Measurements from ENCODE around the gene TP63.
"Not testable (repeated sequence)": the region's sequence is repeated elsewhere in the genome, so short reads cannot be mapped to it uniquely, and the experiment has no call there.

TP63 gene

GRCh38 chr3:189750972-189751371, 119.8 kb downstream of the TP63 start:
- H3K9me3 Mint-ChIP-seq, H3K4me1 Mint-ChIP-seq, H3K27me3 Mint-ChIP-seq, H3K27ac Mint-ChIP-seq, H3K4me3 Mint-ChIP-seq, ATAC-seq, DNase-seq: not testable (repeated sequence)

- Mint-ChIP-seq H3K27me3 (no peaks in the 10 kb centered on the region), H3K4me3 (no peak overlapping the region), H3K27ac (no peak overlapping the region), H3K4me1 (no peaks in the 10 kb centered on the region), H3K9me3 (peaks cover 0 to 3% of the 10 kb centered on the region in 2 donors)
- ATAC-seq (no peak), DNase-seq (no peak)
These were observed 123.2 kb downstream of the TP63 start for GRCh38 chr3:189754356-189754755.

DNA sequence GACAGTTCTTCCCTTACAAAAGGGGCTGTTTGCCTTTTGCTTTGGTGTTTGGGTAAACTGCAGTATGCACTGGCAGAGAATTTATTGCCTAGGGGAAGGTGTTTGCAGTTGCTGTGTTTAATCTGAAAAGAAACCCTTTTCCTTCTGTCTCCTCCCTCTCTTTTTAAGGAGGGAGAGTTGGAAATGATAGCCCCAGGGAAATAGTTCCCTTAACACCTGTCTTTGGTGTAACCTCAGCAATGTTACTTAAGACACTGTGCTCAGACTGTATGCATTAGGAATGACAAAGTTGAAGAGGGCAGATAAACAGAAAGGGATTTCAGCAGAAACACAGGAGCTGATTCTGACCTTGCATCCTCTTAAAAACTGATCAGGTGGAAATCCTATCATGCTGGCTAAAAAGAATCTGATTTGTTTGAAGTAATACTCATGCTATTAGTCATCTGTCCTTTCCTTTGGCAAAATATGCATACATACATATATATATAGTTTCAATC, 125.4 kb downstream of the TP63 start:
- Mint-ChIP-seq H3K9me3 (peaks cover 0 to 4% of the 10 kb centered on the region in 2 donors), H3K4me3 (no peak overlapping the region), H3K27ac (no peak overlapping the region), H3K4me1 (no peaks in the 10 kb centered on the region), H3K27me3 (no peaks in the 10 kb centered on the region)
- DNase-seq (no peak), ATAC-seq (no peak)

- Mint-ChIP-seq H3K4me3 (no peak overlapping the region), H3K9me3 (peaks cover 0 to 4% of the 10 kb centered on the region in 2 donors), H3K4me1 (no peaks in the 10 kb centered on the region), H3K27ac (no peak overlapping the region), H3K27me3 (no peaks in the 10 kb centered on the region)
- DNase-seq (no peak), ATAC-seq (no peak)
These were observed 127.0 kb downstream of the TP63 start for GRCh38 chr3:189758186-189758585.

DNA sequence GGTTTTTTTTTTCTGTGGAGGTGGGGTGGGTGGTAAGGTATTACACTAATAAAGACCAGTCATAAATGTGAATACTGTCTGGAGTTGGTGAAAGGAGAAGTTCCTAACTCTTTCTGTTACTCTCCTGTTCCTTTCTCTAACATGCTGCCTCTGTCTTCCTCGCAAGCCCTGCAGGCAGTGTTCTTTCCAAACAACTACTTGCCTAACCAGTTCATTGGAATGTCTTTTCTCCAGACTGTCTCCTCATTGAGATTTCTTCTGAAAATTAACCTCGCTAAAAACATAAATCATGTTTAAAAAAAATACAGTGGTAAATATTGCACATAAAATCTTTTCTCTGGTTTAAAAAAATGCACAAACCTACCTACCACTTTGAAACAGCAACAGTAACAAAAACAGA, 135.2 kb downstream of the TP63 start:
- ATAC-seq (no peak), DNase-seq (no peak)
- no peaks in the 10 kb centered on the region for H3K27me3 Mint-ChIP-seq
- H3K4me3 Mint-ChIP-seq, result no peak overlapping the region
- no peak overlapping the region for H3K27ac Mint-ChIP-seq
- no peaks in the 10 kb centered on the region for H3K9me3 Mint-ChIP-seq
- H3K4me1 Mint-ChIP-seq, result no peaks in the 10 kb centered on the region

- no peaks in the 10 kb centered on the region for H3K4me1 Mint-ChIP-seq
- no peak overlapping the region for H3K27ac Mint-ChIP-seq
- no peak for DNase-seq
- H3K9me3 Mint-ChIP-seq, result no peaks in the 10 kb centered on the region
- no peak overlapping the region for H3K4me3 Mint-ChIP-seq
- no peak for ATAC-seq
- H3K27me3 Mint-ChIP-seq, result no peaks in the 10 kb centered on the region
These were observed 140.8 kb downstream of the TP63 start for GRCh38 chr3:189771842-189772450.

- H3K4me1 Mint-ChIP-seq, result no peaks in the 10 kb centered on the region
- H3K4me3 Mint-ChIP-seq, result no peak overlapping the region
- H3K27me3 Mint-ChIP-seq, result no peaks in the 10 kb centered on the region
- ATAC-seq (no peak), DNase-seq (no peak)
- peaks cover 0 to 4% of the 10 kb centered on the region in 2 donors for H3K9me3 Mint-ChIP-seq
- H3K27ac Mint-ChIP-seq, result no peak overlapping the region
These were observed 141.4 kb downstream of the TP63 start for GRCh38 chr3:189772584-189772983.

GRCh38 chr3:189773056-189773455, 141.9 kb downstream of the TP63 start:
- H3K4me1 Mint-ChIP-seq, result peaks cover 2% of the 10 kb centered on the region
- H3K27ac Mint-ChIP-seq, result no peak overlapping the region
- H3K27me3 Mint-ChIP-seq, result no peaks in the 10 kb centered on the region
- DNase-seq (no peak), ATAC-seq (no peak)
- no peak overlapping the region for H3K4me3 Mint-ChIP-seq
- peaks cover 0 to 4% of the 10 kb centered on the region in 2 donors for H3K9me3 Mint-ChIP-seq

DNA sequence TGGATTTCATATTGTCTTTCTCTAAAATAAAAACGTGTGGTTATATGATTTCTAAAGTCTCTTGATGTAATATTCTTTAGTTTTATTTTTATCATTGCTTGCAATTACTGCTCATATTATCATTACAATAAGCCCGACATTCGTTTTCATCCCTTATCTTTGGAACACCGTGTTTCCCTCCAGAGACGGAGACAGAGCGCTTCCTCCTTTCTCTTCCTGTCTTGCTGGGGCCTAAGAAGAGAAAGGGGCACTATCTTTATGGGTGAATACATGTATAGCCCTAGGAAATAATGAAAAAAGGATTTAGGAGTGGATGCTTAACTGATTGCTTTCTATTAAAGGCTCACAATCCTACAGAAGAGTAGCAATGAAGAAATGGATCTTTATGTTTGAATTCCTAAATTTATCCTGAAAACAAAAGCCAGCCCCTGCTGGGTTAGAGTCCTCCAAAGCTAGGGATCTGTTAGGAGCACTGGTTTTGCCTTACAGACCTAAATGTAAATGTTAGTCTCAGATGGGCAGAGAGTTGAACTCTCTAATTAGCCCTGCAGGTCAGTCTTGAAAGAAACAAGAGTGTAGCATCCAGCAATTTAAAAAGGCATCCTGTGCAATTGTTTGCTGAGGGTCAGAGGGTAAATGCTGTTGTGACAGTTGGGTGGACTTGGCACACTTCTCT, 145.1 kb downstream of the TP63 start:
- Mint-ChIP-seq H3K9me3 (peaks cover 0 to 4% of the 10 kb centered on the region in 2 donors), H3K4me3 (no peak overlapping the region), H3K27ac (no peak overlapping the region), H3K27me3 (no peaks in the 10 kb centered on the region), H3K4me1 (peaks cover 12% of the 10 kb centered on the region)
- DNase-seq, result no peak
- ATAC-seq, result no peak

DNA sequence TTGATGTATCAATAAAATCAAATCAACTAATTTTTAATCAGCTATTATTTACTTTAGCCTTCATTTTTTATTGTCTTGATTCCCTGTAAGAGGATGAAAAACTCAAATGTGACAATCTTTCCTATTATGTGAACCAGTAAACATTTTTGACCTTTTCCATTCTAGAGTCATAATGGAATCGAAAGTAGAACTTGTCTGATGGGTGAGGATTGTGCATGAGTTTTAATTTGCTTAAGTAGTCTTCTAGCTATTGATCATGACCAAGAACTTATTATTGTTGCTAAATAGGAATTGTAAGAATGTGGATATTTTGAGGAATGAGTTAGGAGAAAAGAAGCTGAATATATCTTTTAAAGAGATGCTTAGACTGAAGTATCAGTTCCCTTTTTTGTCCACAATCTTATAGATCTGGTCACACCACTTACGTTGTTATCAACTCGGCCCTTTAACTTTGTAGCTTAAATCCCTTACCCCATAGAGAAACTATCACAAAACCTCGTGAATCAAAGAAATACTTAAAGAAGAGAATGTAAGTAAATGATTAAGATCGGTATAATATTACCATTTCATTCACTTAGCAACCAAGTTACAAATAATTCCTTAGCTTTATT, 147.3 kb downstream of the TP63 start:
- DNase-seq, result no peak
- H3K27me3 Mint-ChIP-seq, result no peaks in the 10 kb centered on the region

DNA sequence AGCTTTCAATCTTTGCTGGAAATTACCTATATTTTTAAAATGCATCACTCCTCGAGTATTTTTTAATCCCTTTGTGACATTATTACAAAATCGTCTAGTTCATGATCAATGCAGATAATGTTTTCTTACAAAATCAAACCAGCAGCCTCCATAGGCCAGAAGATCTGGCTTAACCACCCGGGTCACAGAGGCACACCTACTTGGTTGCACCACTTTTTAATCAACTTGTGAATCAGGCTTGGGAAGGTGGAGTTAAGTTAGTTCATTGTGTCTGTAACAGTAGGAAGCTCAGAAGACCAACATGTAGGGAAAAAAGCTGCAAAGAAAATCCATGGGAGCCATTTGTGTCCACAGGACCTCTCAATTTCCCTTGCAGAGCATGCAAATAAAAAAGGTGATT, 148.0 kb downstream of the TP63 start:
- ATAC-seq (no peak), DNase-seq (no peak)
- H3K27ac Mint-ChIP-seq, result no peak overlapping the region
- peaks cover 12% of the 10 kb centered on the region for H3K4me1 Mint-ChIP-seq
- H3K9me3 Mint-ChIP-seq, result peaks cover 0 to 4% of the 10 kb centered on the region in 2 donors
- no peak overlapping the region for H3K4me3 Mint-ChIP-seq
- no peaks in the 10 kb centered on the region for H3K27me3 Mint-ChIP-seq

More for the DNA sequence above, 147.3 kb downstream of the TP63 start:
- H3K4me3 Mint-ChIP-seq, result no peak overlapping the region
- peaks cover 12% of the 10 kb centered on the region for H3K4me1 Mint-ChIP-seq
- peaks cover 0 to 4% of the 10 kb centered on the region in 2 donors for H3K9me3 Mint-ChIP-seq
- no peak for ATAC-seq
- peak overlapping the region in 1 of 2 donors; percentile 77 for H3K27ac Mint-ChIP-seq

GRCh38 chr3:189780546-189781270, 149.5 kb downstream of the TP63 start:
- DNase-seq (no peak), ATAC-seq (no peak)
- Mint-ChIP-seq H3K9me3 (peaks cover 0 to 4% of the 10 kb centered on the region in 2 donors), H3K4me1 (peaks cover 12% of the 10 kb centered on the region), H3K27ac (no peak overlapping the region), H3K4me3 (no peak overlapping the region), H3K27me3 (no peaks in the 10 kb centered on the region)

GRCh38 chr3:189781415-189781814, 150.2 kb downstream of the TP63 start:
- peaks cover 12% of the 10 kb centered on the region for H3K4me1 Mint-ChIP-seq
- peaks cover 0 to 4% of the 10 kb centered on the region in 2 donors for H3K9me3 Mint-ChIP-seq
- no peak overlapping the region for H3K27ac Mint-ChIP-seq
- ATAC-seq, result no peak
- no peak for DNase-seq
- H3K4me3 Mint-ChIP-seq, result no peak overlapping the region
- no peaks in the 10 kb centered on the region for H3K27me3 Mint-ChIP-seq

- H3K4me1 Mint-ChIP-seq, result peaks cover 6% of the 10 kb centered on the region
- no peak for ATAC-seq
These were observed 155.4 kb downstream of the TP63 start for GRCh38 chr3:189786479-189787064.

GRCh38 chr3:189787191-189787590, 156.0 kb downstream of the TP63 start:
- no peak overlapping the region for H3K4me3 Mint-ChIP-seq
- no peaks in the 10 kb centered on the region for H3K9me3 Mint-ChIP-seq

More at GRCh38 chr3:189786479-189787064, 155.4 kb downstream of the TP63 start:
- Mint-ChIP-seq H3K27me3 (peaks cover 6% of the 10 kb centered on the region), H3K4me3 (no peak overlapping the region), H3K9me3 (no peaks in the 10 kb centered on the region), H3K27ac (no peak overlapping the region)
- DNase-seq, result no peak

More at GRCh38 chr3:189787191-189787590, 156.0 kb downstream of the TP63 start:
- peaks cover 6% of the 10 kb centered on the region for H3K27me3 Mint-ChIP-seq
- DNase-seq (no peak), ATAC-seq (no peak)
- H3K27ac Mint-ChIP-seq, result no peak overlapping the region
- peaks cover 6% of the 10 kb centered on the region for H3K4me1 Mint-ChIP-seq

Measured in stimulated activated naive CD8-positive, alpha-beta T cell treated with anti-CD3 and anti-CD28 coated beads, Interleukin-15, amount 100 ng/mL, for 72 hours (primary cell).